Coronary artery (tissue), 2 donors: ENCODE data around the gene FFAR1.
A peak's percentile ranks its signal among the peaks of the same experiment; 100 is the strongest.

ENCODE experiments used
- DNase-seq: peaks from one replicate; pipeline ENCODE4 v3.0.0-alpha.2; 2017; ENCODE audit warnings: low spot score
- H3K27ac ChIP-seq, 2 donors: fragments of 200-600 bp; sonication (generic); one replicate each; pipeline ENCODE4 v1.5.1; 2016 to 2019
- H3K4me3 ChIP-seq: fragments of 200-600 bp; sonication (generic); 2 replicates; pipeline ENCODE4 v1.5.1; 2016; ENCODE audit warnings: mild to moderate bottlenecking, moderate library complexity
- CTCF ChIP-seq: fragments of 200-600 bp; sonication (generic); IDR thresholded peaks from one replicate; pipeline ENCODE4 v1.5.1; 2019; ENCODE audit warnings: antibody characterized with exemption

Gene FFAR1

GRCh38 chr19:35314858-35315470 lies 32.7 kb upstream of the FFAR1 start:
- Histone ChIP-seq H3K4me3 (no peak overlapping the region), H3K27ac (no peak overlapping the region)
- TF ChIP-seq CTCF, result no peak
- DNase-seq, result no peak

GRCh38 chr19:35315883-35316282 lies 31.8 kb upstream of the FFAR1 start:
- no peak for DNase-seq
- Histone ChIP-seq H3K27ac (no peak overlapping the region), H3K4me3 (no peak overlapping the region)
- TF ChIP-seq CTCF, result no peak

- Histone ChIP-seq H3K4me3 (no peak overlapping the region), H3K27ac (no peak overlapping the region)
- no peak for TF ChIP-seq CTCF
- no peak for DNase-seq
Measured at GRCh38 chr19:35316560-35316959, 31.1 kb upstream of the FFAR1 start.

GRCh38 chr19:35317464-35318043 lies 30.1 kb upstream of the FFAR1 start:
- DNase-seq, result no peak
- no peak overlapping the region for H3K4me3 ChIP-seq
- H3K27ac ChIP-seq, result no peak overlapping the region
- no peak for TF ChIP-seq CTCF

- no peak for TF ChIP-seq CTCF
- peak overlapping the region in 1 of 2 donors; percentile 37 for H3K27ac ChIP-seq
- DNase-seq, result no peak
- H3K4me3 ChIP-seq, result no peak overlapping the region
Measured at GRCh38 chr19:35318679-35319448, 28.8 kb upstream of the FFAR1 start.

GRCh38 chr19:35320065-35320713 lies 27.5 kb upstream of the FFAR1 start:
- no peak overlapping the region for H3K4me3 ChIP-seq
- no peak overlapping the region for H3K27ac ChIP-seq
- DNase-seq, result no peak
- TF ChIP-seq CTCF, result no peak
